Measurements from ENCODE around the gene KIF6. TPM values are rescaled to one million over a fixed set of nuclear protein-coding genes. Genes with fewer than 3 reads are reported as not detected.

Gene KIF6
- total RNA-seq, 4 donors from 2014 or later: 0.40 to 1.3 (median 0.80) TPM

- intact Hi-C loops (cut with DNase I): no loop called here
- WGBS, 2 donors: 81 to 83% methylated on average over 12 of the region's 12 CpGs
- Histone ChIP-seq H3K27ac (no peak overlapping the region), H3K4me3 (replicated peaks in 1 of 3) (no peak overlapping the region), H3K27me3 (no peaks in the 10 kb centered on the region), H3K9me3 (no peaks in the 10 kb centered on the region), H3K36me3 (no peaks in the 10 kb centered on the region), H3K4me1 (no peaks in the 10 kb centered on the region)
- no peak for DNase-seq
- TF ChIP-seq CTCF (IDR thresholded peaks at IDR 0.05) (no peak), POLR2A (IDR thresholded peaks at IDR 0.05) (no peak)
These were observed 336.4 kb downstream of the KIF6 start for GRCh38 chr6:39388606-39389483.

GRCh38 chr6:39387785-39388184, 337.4 kb downstream of the KIF6 start:
- Histone ChIP-seq H3K27me3 (no peaks in the 10 kb centered on the region), H3K27ac (no peak overlapping the region), H3K4me1 (no peaks in the 10 kb centered on the region), H3K36me3 (no peaks in the 10 kb centered on the region), H3K9me3 (no peaks in the 10 kb centered on the region), H3K4me3 (replicated peaks in 1 of 3) (no peak overlapping the region)
- intact Hi-C loops (cut with DNase I): no loop called here
- no peak for DNase-seq
- TF ChIP-seq CTCF (IDR thresholded peaks at IDR 0.05): no peak
- no peak for TF ChIP-seq POLR2A (IDR thresholded peaks at IDR 0.05)
- 92 to 98% methylated on average over 3 of the region's 3 CpGs for WGBS, 2 donors

GRCh38 chr6:39386487-39386886, 338.7 kb downstream of the KIF6 start:
- intact Hi-C loops (cut with DNase I): no loop called here
- 72 to 79% methylated on average over 3 of the region's 3 CpGs for WGBS, 2 donors

GRCh38 chr6:39381550-39382140, 343.6 kb downstream of the KIF6 start:
- Histone ChIP-seq H3K27ac (no peak overlapping the region), H3K27me3 (no peaks in the 10 kb centered on the region), H3K4me1 (peaks cover 0 to 3% of the 10 kb centered on the region in 2 donors), H3K36me3 (no peaks in the 10 kb centered on the region), H3K9me3 (no peaks in the 10 kb centered on the region), H3K4me3 (replicated peaks in 1 of 3) (no peak overlapping the region)
- TF ChIP-seq POLR2A (IDR thresholded peaks at IDR 0.05) (no peak), CTCF (IDR thresholded peaks at IDR 0.05) (no peak)
- no peak for DNase-seq
- 79 to 88% methylated on average over 5 of the region's 5 CpGs for WGBS, 2 donors
- intact Hi-C loops (cut with DNase I): no loop called here

More at GRCh38 chr6:39386487-39386886, 338.7 kb downstream of the KIF6 start:
- DNase-seq: no peak
- H3K27ac ChIP-seq: no peak overlapping the region
- H3K4me3 ChIP-seq (replicated peaks in 1 of 3): no peak overlapping the region
- no peaks in the 10 kb centered on the region for H3K9me3 ChIP-seq
- H3K27me3 ChIP-seq: no peaks in the 10 kb centered on the region
- no peaks in the 10 kb centered on the region for H3K36me3 ChIP-seq
- no peaks in the 10 kb centered on the region for H3K4me1 ChIP-seq
- TF ChIP-seq POLR2A (IDR thresholded peaks at IDR 0.05) (no peak), CTCF (IDR thresholded peaks at IDR 0.05) (no peak)
